Spinal cord (tissue), 10 donors: ENCODE results near the gene HNRNPH2. TPM values are rescaled to one million over a fixed set of nuclear protein-coding genes. Genes with fewer than 3 reads are reported as not detected.

Experiments used
- DNase-seq, 6 donors: peaks; one replicate each; pipeline versions ENCODE4 v3.0.0 to v3.0.0-alpha.2; 2013 to 2015; ENCODE audit warnings: low spot score in 6 of 6, low read depth in 4 of 6
- H3K27ac ChIP-seq: one replicate; pipeline ENCODE4 v1.5.1; 2013; ENCODE audit warnings: low read depth, low read length, control low read depth
- H3K27me3 ChIP-seq: one replicate; pipeline ENCODE4 v1.6.1; 2013; ENCODE audit warnings: low read length; ENCODE audit not compliant: control insufficient read depth, insufficient read depth
- H3K36me3 ChIP-seq: one replicate; pipeline ENCODE4 v1.6.1; 2013; ENCODE audit warnings: low read length; ENCODE audit not compliant: control insufficient read depth, insufficient read depth
- H3K4me1 ChIP-seq: one replicate; pipeline ENCODE4 v1.6.1; 2013; ENCODE audit warnings: low read length; ENCODE audit not compliant: control insufficient read depth, insufficient read depth
- H3K4me3 ChIP-seq: one replicate; pipeline ENCODE4 v1.5.1; 2013; ENCODE audit warnings: low read depth, low read length, control low read depth
- H3K9me3 ChIP-seq: one replicate; pipeline ENCODE4 v1.6.1; 2013; ENCODE audit warnings: low read length; ENCODE audit not compliant: control insufficient read depth, insufficient read depth
- WGBS: methylation state at CpG from one replicate; pipeline ENCODE4 v1.1.5; 2013; ENCODE audit warnings: missing lambda C conversion rate; ENCODE audit not compliant: insufficient coverage; 5-methylcytosine and 5-hydroxymethylcytosine counted together
- polyA plus RNA-seq, 2 donors: library from polyadenylated mRNA; unstranded; fragments of 120-200 nt; gene quantifications; one replicate each; pipeline ENCODE4 v1.2.1, GENCODE V29; 2013; ENCODE audit not compliant: insufficient read length in 2 of 2
- total RNA-seq, 2 donors: library from RNA; depleted of rRNA in 1 of 2; stranded (reverse); fragments of 120-200 nt in 1 of 2; fragments of >200 nt in 1 of 2; gene quantifications; one replicate each; pipeline versions ENCODE4 v1.2.3 to v1.2.4, GENCODE V29; 2013 to 2014
- donor health status: healthy.

HNRNPH2 gene
- total and polyA plus RNA-seq, 4 donors, result 63.7 to 111 (median 85.8) TPM

DNA sequence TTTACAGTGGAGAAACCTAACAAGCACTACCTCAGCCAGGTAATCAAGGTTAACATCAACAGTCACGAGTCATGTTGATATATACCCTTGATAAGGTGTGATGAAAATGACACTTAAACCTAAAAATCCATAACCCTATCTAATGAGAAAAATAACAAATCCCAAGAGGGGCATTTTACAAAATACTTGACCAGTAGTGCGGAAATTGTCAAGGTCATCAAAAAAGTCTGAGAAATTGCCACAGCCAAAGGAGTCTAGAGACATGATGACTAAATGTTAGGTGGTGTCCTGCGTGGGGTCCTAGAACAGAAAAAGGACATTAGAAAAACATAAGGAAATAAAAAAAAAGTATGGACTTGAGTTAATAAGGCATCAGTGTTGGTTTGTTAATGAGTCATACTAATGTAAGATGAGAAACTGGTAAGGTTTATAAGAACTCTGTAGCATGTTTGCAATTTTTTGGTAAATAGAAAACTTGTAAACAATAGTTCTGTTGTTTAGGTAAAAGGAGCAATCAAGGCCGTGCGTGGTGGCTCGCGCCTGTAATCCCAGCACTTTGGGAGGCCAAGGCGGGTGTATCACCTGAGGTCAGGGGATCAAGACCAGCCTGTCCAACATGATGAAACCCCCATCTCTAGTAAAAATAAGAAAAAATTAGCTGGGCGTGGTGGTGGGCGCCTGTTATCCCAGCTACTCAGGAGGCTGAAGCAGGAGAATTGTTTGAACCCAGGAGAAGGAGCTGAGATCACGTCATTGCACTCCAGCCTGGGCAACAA, 14.3 kb upstream of the HNRNPH2 start:
- H3K9me3 ChIP-seq, result no peaks in the 10 kb centered on the region
- no peak overlapping the region for H3K4me3 ChIP-seq
- no peak for DNase-seq
- WGBS, result 100% methylated on average over 4 of the region's 11 CpGs
- H3K4me1 ChIP-seq, result peaks cover 3% of the 10 kb centered on the region
- H3K27me3 ChIP-seq, result peaks cover 2% of the 10 kb centered on the region
- no peak overlapping the region for H3K27ac ChIP-seq
- no peaks in the 10 kb centered on the region for H3K36me3 ChIP-seq

DNA sequence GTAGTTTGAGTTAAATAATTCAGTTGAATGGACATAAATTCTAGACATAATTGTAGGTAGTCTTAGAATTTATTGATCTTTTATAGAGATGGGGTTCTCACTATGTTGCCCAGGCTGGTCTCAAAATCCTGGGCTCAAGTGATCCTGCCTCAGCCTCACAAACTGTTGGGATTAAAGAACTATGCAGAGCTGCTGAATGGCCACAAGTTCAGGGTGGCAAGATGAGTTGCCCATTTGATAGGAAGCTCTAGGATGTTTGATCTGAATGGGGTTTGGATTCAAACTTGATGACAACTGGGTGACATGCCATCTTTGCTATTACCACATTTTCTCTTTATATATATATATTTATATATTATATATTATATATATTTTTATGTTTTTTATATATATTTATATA, 13.7 kb upstream of the HNRNPH2 start:
- H3K27ac ChIP-seq, result no peak overlapping the region

DNA sequence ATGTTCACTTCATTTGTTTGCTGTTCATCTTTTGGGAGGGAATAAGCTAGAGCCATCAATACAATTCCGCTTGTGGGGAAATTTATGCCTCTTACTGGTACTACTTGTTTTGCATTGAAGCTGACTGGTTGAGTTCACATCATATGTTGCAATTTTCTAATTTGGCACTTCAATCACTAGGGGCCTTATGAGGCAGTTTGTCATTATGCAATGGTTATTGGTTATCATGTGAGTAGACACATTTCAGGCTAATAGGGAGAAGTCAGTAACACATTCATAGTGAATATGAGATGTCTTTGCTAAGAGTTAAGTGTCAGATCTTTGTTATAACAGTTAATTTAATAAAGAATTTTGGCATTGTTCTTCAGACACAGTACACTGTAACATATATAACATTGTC, 12.2 kb upstream of the HNRNPH2 start:
- WGBS, result no CpG with 5 or more reads among the region's 1 CpG
- Histone ChIP-seq H3K4me3 (no peak overlapping the region), H3K27ac (no peak overlapping the region), H3K9me3 (no peaks in the 10 kb centered on the region), H3K27me3 (no peaks in the 10 kb centered on the region), H3K36me3 (no peaks in the 10 kb centered on the region), H3K4me1 (no peaks in the 10 kb centered on the region)
- DNase-seq, result no peak

More for the DNA sequence above, 13.7 kb upstream of the HNRNPH2 start:
- Histone ChIP-seq H3K27me3 (peaks cover 2% of the 10 kb centered on the region), H3K36me3 (no peaks in the 10 kb centered on the region), H3K4me1 (peaks cover 3% of the 10 kb centered on the region), H3K9me3 (no peaks in the 10 kb centered on the region), H3K4me3 (no peak overlapping the region)
- no peak for DNase-seq

DNA sequence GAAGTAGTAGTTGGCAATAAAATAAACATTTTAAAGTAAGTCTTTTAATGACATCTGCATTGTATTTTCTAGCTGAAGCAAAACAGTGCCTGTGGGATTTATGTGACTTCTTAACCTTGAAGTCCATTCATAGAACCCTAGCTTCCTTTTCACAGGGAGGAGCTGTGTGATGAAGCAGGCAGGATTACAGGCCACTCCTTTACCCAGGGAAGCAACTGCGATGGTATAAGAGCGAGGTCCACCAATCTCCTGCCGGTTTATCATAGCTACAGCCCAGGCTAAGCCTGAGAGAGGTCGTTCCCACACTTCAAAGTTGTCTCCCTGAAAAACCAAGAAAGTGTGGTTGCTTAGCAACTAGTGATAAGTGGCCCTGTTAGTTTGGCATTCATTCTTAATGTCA, 10.2 kb upstream of the HNRNPH2 start:
- Histone ChIP-seq H3K9me3 (no peaks in the 10 kb centered on the region), H3K4me3 (no peak overlapping the region), H3K36me3 (no peaks in the 10 kb centered on the region), H3K4me1 (no peaks in the 10 kb centered on the region), H3K27ac (no peak overlapping the region), H3K27me3 (peaks cover 5% of the 10 kb centered on the region)
- WGBS, result 40% methylated on average over 2 of the region's 4 CpGs
- DNase-seq, result no peak

DNA sequence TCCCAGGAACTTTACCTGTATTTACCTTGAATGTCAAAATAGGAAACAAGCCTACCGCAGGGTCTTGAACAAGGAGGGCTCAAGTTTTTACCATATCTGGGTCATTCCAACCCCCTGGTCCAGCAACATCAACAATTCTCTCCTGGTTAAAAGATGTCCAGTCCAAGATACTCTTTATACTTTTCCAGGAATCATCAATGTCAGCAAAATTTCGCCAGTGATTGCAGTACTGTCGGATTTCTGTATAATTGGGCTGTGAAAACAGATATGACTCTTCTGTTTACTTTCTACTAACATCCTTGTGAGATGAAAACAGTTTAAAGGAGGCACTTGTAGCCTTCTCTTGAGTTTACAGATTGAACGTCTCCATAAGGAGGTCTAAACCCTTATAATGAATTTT, 9.3 kb upstream of the HNRNPH2 start:
- Histone ChIP-seq H3K27me3 (peaks cover 5% of the 10 kb centered on the region), H3K9me3 (no peaks in the 10 kb centered on the region), H3K4me1 (no peaks in the 10 kb centered on the region), H3K27ac (no peak overlapping the region), H3K36me3 (peaks cover 5% of the 10 kb centered on the region), H3K4me3 (no peak overlapping the region)
- 80% methylated on average over 1 of the region's 4 CpGs for WGBS
- DNase-seq, result no peak

DNA sequence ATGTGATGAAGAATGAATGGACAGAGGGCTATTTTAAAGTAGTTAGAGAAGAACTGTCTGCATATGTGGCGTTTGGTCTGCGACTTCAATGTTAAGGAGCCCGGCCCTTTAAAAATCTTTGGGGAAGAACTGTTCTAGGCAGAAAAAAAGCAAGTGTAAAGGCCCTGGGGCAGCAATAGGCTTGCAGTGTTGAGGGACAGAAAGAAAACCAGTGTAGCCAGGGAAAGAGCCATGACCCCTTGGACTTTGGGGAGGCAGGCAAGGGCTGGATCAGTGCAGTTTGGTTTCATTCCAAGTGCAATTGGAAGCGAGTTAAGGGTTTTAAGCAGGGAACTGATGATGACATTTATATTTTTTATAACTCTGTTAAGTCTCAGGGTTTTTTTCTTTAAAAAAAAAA, 8.2 kb upstream of the HNRNPH2 start:
- WGBS, result 86% methylated on average over 3 of the region's 4 CpGs
- Histone ChIP-seq H3K36me3 (peaks cover 5% of the 10 kb centered on the region), H3K27me3 (peaks cover 5% of the 10 kb centered on the region), H3K9me3 (no peaks in the 10 kb centered on the region), H3K4me1 (no peaks in the 10 kb centered on the region), H3K4me3 (no peak overlapping the region), H3K27ac (no peak overlapping the region)
- DNase-seq, result no peak

DNA sequence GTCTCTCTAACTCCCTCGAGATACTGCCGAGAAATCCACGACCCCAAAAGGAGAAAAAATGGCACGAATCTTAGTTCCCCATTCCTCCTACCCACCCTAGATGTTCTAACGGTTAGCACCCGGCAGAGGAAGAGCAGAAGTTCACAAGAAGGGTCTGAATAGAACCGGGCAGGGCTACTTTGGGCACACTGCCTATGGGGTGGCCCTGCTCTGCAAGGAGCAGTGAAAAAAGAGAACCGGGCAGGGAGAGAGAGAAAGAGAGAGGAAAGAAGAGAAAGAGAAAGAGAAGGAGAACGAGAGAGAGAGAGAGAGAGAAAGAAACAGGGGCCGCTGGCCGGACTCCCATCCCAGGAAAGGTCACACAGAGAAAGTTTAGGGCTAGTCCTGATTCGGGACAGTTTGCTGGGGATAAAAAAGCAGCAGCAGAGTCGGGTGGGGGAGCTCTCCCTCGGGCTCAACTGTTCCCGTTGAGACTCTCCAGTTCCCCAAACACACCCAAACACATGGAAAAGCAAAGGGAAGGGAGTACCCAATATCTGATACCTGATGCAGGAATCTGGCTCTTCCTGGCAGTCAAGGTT, 765 bp upstream of the HNRNPH2 start:
- peaks cover 5% of the 10 kb centered on the region for H3K36me3 ChIP-seq
- peak overlapping the region; percentile 78 for H3K4me3 ChIP-seq
- H3K4me1 ChIP-seq, result no peaks in the 10 kb centered on the region
- 21% methylated on average over 12 of the region's 15 CpGs for WGBS
- DNase-seq, result peak in 1 of 6 donors; percentile 22
- H3K9me3 ChIP-seq, result no peaks in the 10 kb centered on the region
- no peaks in the 10 kb centered on the region for H3K27me3 ChIP-seq
- H3K27ac ChIP-seq, result peak overlapping the region; percentile 91

DNA sequence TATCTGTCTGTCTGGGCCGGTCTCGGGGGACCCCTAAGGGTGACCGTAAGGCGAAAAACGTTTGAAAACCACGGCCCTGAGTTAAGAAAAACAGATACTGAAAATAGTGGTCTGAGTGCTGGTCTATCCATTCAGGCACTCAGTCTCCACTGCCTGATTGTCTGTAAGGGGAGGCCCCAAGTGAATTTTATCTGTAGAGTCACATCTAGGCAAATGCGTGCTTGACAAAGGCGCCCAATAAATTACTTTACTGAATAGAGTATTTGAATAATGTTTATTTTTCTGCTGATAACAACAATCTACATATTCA, 465 bp downstream of the HNRNPH2 start:
- peaks cover 6% of the 10 kb centered on the region for H3K36me3 ChIP-seq
- H3K27me3 ChIP-seq, result no peaks in the 10 kb centered on the region
- H3K4me3 ChIP-seq, result peak overlapping the region; percentile 78
- peak overlapping the region; percentile 91 for H3K27ac ChIP-seq
- WGBS, result 37% methylated on average over 6 of the region's 8 CpGs
- H3K4me1 ChIP-seq, result no peaks in the 10 kb centered on the region
- DNase-seq, result no peak
- H3K9me3 ChIP-seq, result no peaks in the 10 kb centered on the region

DNA sequence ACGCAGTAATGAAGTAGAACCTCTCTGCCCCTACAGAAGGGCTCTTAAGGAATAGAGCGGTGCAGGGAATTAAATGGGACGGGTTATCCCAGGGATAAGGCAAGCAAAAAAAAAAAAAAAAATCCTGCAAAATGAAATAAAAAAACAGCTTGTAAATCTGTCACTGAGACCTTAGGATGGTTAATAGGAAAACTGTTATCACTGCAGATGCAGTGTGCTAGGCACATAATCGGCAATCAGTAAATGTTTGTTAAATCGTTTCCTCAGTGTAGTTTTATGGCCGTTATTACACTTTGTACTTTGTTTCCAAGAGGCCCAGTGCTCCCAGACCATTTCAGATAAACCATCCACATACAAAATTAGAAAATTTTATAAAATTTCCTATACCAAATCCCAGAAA, 1.0 kb downstream of the HNRNPH2 start:
- DNase-seq, result no peak
- no peaks in the 10 kb centered on the region for H3K9me3 ChIP-seq
- no CpG with 5 or more reads among the region's 6 CpGs for WGBS
- no peaks in the 10 kb centered on the region for H3K4me1 ChIP-seq
- peak overlapping the region; percentile 78 for H3K4me3 ChIP-seq
- peaks cover 3% of the 10 kb centered on the region for H3K36me3 ChIP-seq
- H3K27ac ChIP-seq, result peak overlapping the region; percentile 91
- no peaks in the 10 kb centered on the region for H3K27me3 ChIP-seq

DNA sequence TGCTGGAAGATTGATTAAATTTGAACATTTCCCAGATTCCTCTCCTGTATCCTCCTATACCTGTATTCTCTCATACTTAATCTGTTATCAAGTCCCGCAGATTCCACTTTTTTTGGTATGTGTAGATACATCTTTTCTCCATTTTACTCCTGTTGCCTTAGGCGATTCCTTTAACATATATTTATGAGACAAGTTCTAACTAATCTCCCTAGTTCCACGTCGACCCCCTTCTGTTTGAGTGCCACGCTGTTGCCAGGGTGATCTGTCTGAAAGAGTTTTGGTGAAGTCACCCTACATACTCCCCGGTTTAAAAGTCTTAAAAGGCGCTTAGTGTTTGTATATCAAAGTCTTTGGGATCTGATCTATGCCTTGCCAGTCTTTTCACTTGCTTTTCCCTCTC, 2.4 kb downstream of the HNRNPH2 start:
- H3K4me1 ChIP-seq, result no peaks in the 10 kb centered on the region
- H3K4me3 ChIP-seq, result no peak overlapping the region
- H3K9me3 ChIP-seq, result no peaks in the 10 kb centered on the region
- peaks cover 2% of the 10 kb centered on the region for H3K27me3 ChIP-seq
- H3K36me3 ChIP-seq, result peaks cover 3% of the 10 kb centered on the region
- no CpG with 5 or more reads among the region's 7 CpGs for WGBS
- peak in 1 of 6 donors; percentile 3 for DNase-seq
- H3K27ac ChIP-seq, result no peak overlapping the region
